ENCODE results near the gene C12orf57. TPM values are rescaled to one million over a fixed set of nuclear protein-coding genes. Genes with fewer than 3 reads are reported as not detected.
A peak's percentile ranks its signal among the peaks of the same experiment; 100 is the strongest.

C12orf57 gene
- total RNA-seq, 1 experiment from 2014 or later: 176 TPM

DNA sequence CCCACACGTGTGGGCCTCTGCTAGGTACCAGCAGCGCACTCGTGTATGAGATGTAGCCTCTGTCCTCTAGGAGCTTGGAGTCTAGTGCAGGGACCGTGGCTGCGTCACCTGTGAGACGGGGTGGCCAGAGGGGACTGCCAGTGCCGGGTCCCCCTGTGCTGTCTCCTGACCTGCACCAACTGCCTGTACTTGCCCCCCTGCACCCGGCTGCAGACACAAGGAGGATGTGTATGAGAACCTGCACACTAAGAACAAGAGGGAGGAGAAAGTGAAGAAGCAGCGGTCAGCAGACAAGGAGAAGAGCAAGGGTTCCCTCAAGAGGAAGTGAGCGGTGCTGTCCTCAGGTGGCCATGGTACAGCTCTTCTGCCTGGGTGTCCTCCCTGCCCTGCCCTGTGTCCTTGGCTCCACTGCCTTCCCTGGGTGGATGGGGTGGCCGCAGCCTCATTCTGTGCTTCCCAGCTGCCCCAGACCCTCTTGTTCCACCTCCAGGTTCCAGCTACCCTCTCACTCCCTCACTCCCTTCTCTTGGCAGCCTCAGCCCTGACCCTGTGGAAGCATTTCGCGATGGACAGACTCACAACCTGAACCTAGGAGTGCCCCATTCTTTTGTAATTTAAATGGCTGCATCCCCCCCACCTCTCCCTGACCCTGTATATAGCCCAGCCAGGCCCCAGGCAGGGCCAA, 16.9 kb downstream of the C12orf57 start:
- ChIA-PET CTCF (interaction anchor here (0.9 to 6.4 kb wide), 11 partner anchors 12 to 148 kb away, joined by 3 to 160 read pairs (median 4); partner anchors contain the start of genes C12orf57, C1R, C1RL and C1S), POLR2A (interaction anchor here (0.7 to 7.0 kb wide), 17 partner anchors 9 to 393 kb away, joined by 3 to 495 read pairs (median 5); partner anchors contain the start of genes ATN1, C12orf57, C1RL and C1S)
- no peaks in the 10 kb centered on the region for H3K9me3 Mint-ChIP-seq (ENCODE audit: unreplicated experiment)
- H3K4me3 Mint-ChIP-seq (ENCODE audit: unreplicated experiment): peak overlapping the region; percentile 87
- no peaks in the 10 kb centered on the region for H3K27me3 Mint-ChIP-seq (ENCODE audit: insufficient read depth, unreplicated experiment)
- peaks cover 32% of the 10 kb centered on the region for H3K36me3 Mint-ChIP-seq (ENCODE audit: insufficient read depth, unreplicated experiment)
- no peak for DNase-seq (ENCODE audit: unreplicated experiment)
- no TSS peak for BruUV-seq (replicated peaks)
- H3K27ac Mint-ChIP-seq (ENCODE audit: low read depth, unreplicated experiment): peak overlapping the region; percentile 94
- TF ChIP-seq, protein P1, sequence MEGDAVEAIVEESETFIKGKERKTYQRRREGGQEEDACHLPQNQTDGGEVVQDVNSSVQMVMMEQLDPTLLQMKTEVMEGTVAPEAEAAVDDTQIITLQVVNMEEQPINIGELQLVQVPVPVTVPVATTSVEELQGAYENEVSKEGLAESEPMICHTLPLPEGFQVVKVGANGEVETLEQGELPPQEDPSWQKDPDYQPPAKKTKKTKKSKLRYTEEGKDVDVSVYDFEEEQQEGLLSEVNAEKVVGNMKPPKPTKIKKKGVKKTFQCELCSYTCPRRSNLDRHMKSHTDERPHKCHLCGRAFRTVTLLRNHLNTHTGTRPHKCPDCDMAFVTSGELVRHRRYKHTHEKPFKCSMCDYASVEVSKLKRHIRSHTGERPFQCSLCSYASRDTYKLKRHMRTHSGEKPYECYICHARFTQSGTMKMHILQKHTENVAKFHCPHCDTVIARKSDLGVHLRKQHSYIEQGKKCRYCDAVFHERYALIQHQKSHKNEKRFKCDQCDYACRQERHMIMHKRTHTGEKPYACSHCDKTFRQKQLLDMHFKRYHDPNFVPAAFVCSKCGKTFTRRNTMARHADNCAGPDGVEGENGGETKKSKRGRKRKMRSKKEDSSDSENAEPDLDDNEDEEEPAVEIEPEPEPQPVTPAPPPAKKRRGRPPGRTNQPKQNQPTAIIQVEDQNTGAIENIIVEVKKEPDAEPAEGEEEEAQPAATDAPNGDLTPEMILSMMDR (IDR thresholded peaks at IDR 0.05; ENCODE audit: unreplicated experiment): peak; percentile 15
- peaks cover 47% of the 10 kb centered on the region for H3K4me1 Mint-ChIP-seq (ENCODE audit: insufficient read depth, unreplicated experiment)
- intact Hi-C loops (cut with micrococcal nuclease): loop anchor here (1.0 to 5.0 kb wide), 3 partner anchors 16 to 147 kb away; partner anchors contain the start of genes C12orf57 and C1RL

DNA sequence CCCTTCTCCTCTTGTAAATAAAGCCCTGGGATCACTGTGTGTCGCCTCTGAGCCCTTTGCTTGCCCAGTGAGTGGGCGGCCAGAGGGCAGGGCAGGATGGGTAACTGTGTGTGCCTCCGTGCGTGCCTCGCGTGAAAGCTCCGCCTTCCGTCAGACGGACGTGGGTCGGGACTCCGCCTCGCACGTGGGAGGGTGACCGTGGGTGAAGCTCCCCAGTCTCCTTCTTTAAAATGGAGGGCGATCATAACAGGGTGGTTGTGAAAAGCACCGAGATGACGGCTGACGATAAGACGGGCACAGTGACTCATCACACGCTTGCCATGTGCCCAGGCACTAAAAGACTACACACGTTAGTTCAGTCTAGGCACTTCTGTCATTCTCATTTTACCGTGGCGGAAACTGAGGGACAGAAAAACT, 17.5 kb downstream of the C12orf57 start:
- peaks cover 50% of the 10 kb centered on the region for H3K4me1 Mint-ChIP-seq (ENCODE audit: insufficient read depth, unreplicated experiment)
- peak overlapping the region; percentile 87 for H3K4me3 Mint-ChIP-seq (ENCODE audit: unreplicated experiment)
- no peaks in the 10 kb centered on the region for H3K9me3 Mint-ChIP-seq (ENCODE audit: unreplicated experiment)
- H3K27ac Mint-ChIP-seq (ENCODE audit: low read depth, unreplicated experiment): peak overlapping the region; percentile 94
- no peaks in the 10 kb centered on the region for H3K27me3 Mint-ChIP-seq (ENCODE audit: insufficient read depth, unreplicated experiment)
- intact Hi-C loops (cut with micrococcal nuclease): loop anchor here (1.0 to 5.0 kb wide), 3 partner anchors 17 to 146 kb away; partner anchors contain the start of genes C12orf57 and C1RL
- H3K36me3 Mint-ChIP-seq (ENCODE audit: insufficient read depth, unreplicated experiment): peaks cover 37% of the 10 kb centered on the region
- CTCF ChIA-PET: interaction anchor here (0.7 to 6.4 kb wide), 14 partner anchors 12 to 147 kb away, joined by 3 to 160 read pairs (median 4); partner anchors contain the start of genes C12orf57, C1R, C1RL and C1S
- BruUV-seq (replicated peaks): no TSS peak
- POLR2A ChIA-PET: interaction anchor here (0.7 to 7.0 kb wide), 21 partner anchors 9 to 228 kb away, joined by 3 to 495 read pairs (median 5); partner anchors contain the start of genes ATN1, C12orf57, C1RL and C1S
- DNase-seq (ENCODE audit: unreplicated experiment): peak; percentile 83
- TF ChIP-seq, protein P1 (IDR thresholded peaks at IDR 0.05; ENCODE audit: unreplicated experiment): no peak

DNA sequence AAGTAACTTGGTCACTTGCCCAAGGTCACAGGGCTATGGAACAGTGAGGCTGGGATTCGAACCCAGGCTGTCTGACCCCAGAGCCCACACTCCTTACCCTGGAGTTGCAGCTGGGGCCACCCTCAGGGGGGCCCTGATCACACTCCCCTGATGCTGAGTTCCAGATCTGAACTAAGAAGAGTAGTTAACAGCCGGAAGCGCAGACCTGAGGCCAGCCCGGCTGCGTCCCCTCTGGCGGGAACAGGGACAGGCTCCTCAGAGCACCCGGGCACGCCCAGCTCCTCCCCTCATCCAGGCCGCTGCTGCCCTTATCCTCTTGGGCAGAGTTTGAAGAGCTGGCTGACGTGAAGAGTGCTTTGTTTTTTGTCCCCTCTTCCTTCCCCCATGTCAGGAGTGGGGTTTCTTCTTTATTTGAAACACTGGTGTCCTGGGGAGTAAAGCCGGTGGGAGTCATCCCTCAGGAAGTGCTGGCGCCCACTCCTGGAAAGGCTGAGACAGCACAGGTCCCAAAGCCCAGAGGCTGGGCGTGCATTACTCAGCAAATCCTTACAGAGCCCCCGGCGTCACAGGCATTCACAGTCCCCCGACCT, 18.0 kb downstream of the C12orf57 start:
- Mint-ChIP-seq H3K27me3 (ENCODE audit: insufficient read depth, unreplicated experiment) (no peaks in the 10 kb centered on the region), H3K4me1 (ENCODE audit: insufficient read depth, unreplicated experiment) (peaks cover 51% of the 10 kb centered on the region), H3K9me3 (ENCODE audit: unreplicated experiment) (no peaks in the 10 kb centered on the region), H3K27ac (ENCODE audit: low read depth, unreplicated experiment) (peak overlapping the region; percentile 94), H3K4me3 (ENCODE audit: unreplicated experiment) (peak overlapping the region; percentile 87), H3K36me3 (ENCODE audit: insufficient read depth, unreplicated experiment) (peaks cover 42% of the 10 kb centered on the region)
- DNase-seq (ENCODE audit: unreplicated experiment): peak; percentile 83
- POLR2A ChIA-PET: interaction anchor here (0.7 to 7.0 kb wide), 25 partner anchors 8 to 227 kb away, joined by 3 to 495 read pairs (median 5); partner anchors contain the start of genes ATN1, C12orf57, C1RL and C1S
- intact Hi-C loops (cut with micrococcal nuclease): loop anchor here (1.0 to 5.0 kb wide), 3 partner anchors 17 to 146 kb away; partner anchors contain the start of genes C12orf57 and C1RL
- CTCF ChIA-PET: interaction anchor here (0.6 to 6.4 kb wide), 17 partner anchors 16 to 152 kb away, joined by 3 to 160 read pairs (median 4); partner anchors contain the start of genes C12orf57, C1RL, C1S and LPCAT3
- BruUV-seq (replicated peaks): TSS peak; percentile 10
- TF ChIP-seq, protein P1 (IDR thresholded peaks at IDR 0.05; ENCODE audit: unreplicated experiment): peak; percentile 53
